Endothelial cell of umbilical vein (primary cell): ENCODE data around the gene DMRTC2. TPM values are rescaled to one million over a fixed set of nuclear protein-coding genes. Genes with fewer than 3 reads are reported as not detected.

Experiments used
- BruUV-seq: library from RNA; stranded (reverse); fragments of 400-500 nt; replicated peaks from 2 replicates; lab custom pipeline; 2021; lab: Mats Ljungman, UMichigan
- CTCF ChIA-PET: fragments of 300-600, 350-600 bp; sonication (Branson Sonifier 250); formaldehyde crosslinking; loops from one replicate; lab custom pipeline; 2021; ENCODE audit warnings: antibody characterized with exemption, inconsistent platforms; lab: Charles Lee
- POLR2A ChIA-PET: fragments of 300-600, 350-600 bp; sonication (Branson Sonifier 250); formaldehyde crosslinking; loops from one replicate; lab custom pipeline; 2021; ENCODE audit warnings: antibody characterized with exemption, inconsistent platforms; lab: Charles Lee
- DNase-seq: peaks from one replicate; pipeline ENCODE4 v3.0.0-alpha.2; 2011; ENCODE audit warnings: low read depth, low spot score
- FAIRE-seq: peaks from 2 replicates; lab custom pipeline; 2011; peaks lifted over from hg19 to GRCh38; lab: Jason Lieb, UNC
- H2AFZ ChIP-seq: 2 replicates; pipeline ENCODE4 v1.6.0; 2012; ENCODE audit warnings: low read depth, low read length, control low read depth, inconsistent platforms
- H3K27ac ChIP-seq: 2 replicates; pipeline ENCODE4 v1.5.1; 2011; ENCODE audit warnings: low read depth, mild to moderate bottlenecking, control low read depth, low read length, moderate library complexity; ENCODE audit not compliant: insufficient read depth
- H3K27me3 ChIP-seq, 2 experiments: 2 replicates each; pipeline versions ENCODE4 v1.6.0 to v1.6.1; 2011; ENCODE audit warnings: low read length in 2 of 2, mixed read lengths in 1 of 2; ENCODE audit not compliant: control insufficient read depth in 2 of 2, insufficient read depth in 2 of 2
- H3K36me3 ChIP-seq, 2 experiments: 2 replicates in 1 of 2; 3 replicates in 1 of 2; pipeline ENCODE4 v1.5.1; 2011; ENCODE audit warnings: low read length in 2 of 2, mild to moderate bottlenecking in 1 of 2, moderate library complexity in 1 of 2; ENCODE audit not compliant: control insufficient read depth in 2 of 2, insufficient read depth in 2 of 2; ENCODE audit errors: extremely low read depth in 1 of 2
- H3K4me1 ChIP-seq: 3 replicates; pipeline ENCODE4 v1.5.1; 2011; ENCODE audit warnings: mild to moderate bottlenecking, low read length; ENCODE audit not compliant: control insufficient read depth, insufficient read depth; ENCODE audit errors: extremely low read depth
- H3K4me2 ChIP-seq: 2 replicates; pipeline ENCODE4 v1.6.1; 2011; ENCODE audit warnings: low read length, control low read depth, mixed read lengths; ENCODE audit not compliant: insufficient read depth
- H3K4me3 ChIP-seq, 3 experiments: fragments of 200-600 bp in 1 of 3; sonication (generic), shearing (Covaris generic) in 1 of 3; replicated peaks in 1 of 3; 2 replicates each; pipeline ENCODE4 v1.5.1; 2011 to 2016; ENCODE audit warnings: control low read depth in 3 of 3, low read length in 3 of 3, mild to moderate bottlenecking in 2 of 3, inconsistent platforms in 1 of 3, low read depth in 1 of 3, moderate library complexity in 1 of 3; ENCODE audit not compliant: insufficient read depth in 1 of 3
- H3K79me2 ChIP-seq: 2 replicates; pipeline ENCODE4 v1.6.0; 2012; ENCODE audit warnings: low read length, inconsistent platforms; ENCODE audit not compliant: control insufficient read depth, insufficient read depth
- H3K9ac ChIP-seq: replicated peaks from 2 replicates; pipeline ENCODE3; 2011; ENCODE audit warnings: low read length, control low read depth; ENCODE audit not compliant: insufficient read depth; ENCODE audit errors: extremely low read depth
- H3K9me1 ChIP-seq: replicated peaks from 3 replicates; pipeline ENCODE4 v1.6.0; 2011; ENCODE audit warnings: mild to moderate bottlenecking, low read length; ENCODE audit not compliant: control insufficient read depth, insufficient read depth; ENCODE audit errors: extremely low read depth
- H3K9me3 ChIP-seq: replicated peaks from 2 replicates; pipeline ENCODE4 v1.5.1; 2012; ENCODE audit warnings: low read length, inconsistent platforms; ENCODE audit not compliant: control insufficient read depth, insufficient read depth
- H4K20me1 ChIP-seq: replicated peaks from 2 replicates; pipeline ENCODE3; 2011; ENCODE audit warnings: mild to moderate bottlenecking, low read length; ENCODE audit not compliant: control insufficient read depth, insufficient read depth; ENCODE audit errors: extremely low read depth
- EZH2 ChIP-seq: IDR thresholded peaks from 2 replicates; pipeline ENCODE4 v1.6.1; 2012; ENCODE audit warnings: borderline replicate concordance, low read depth, mild to moderate bottlenecking, moderate library complexity, low read length, inconsistent platforms; ENCODE audit not compliant: severe bottlenecking
- FOS ChIP-seq: IDR thresholded peaks from 2 replicates; pipeline ENCODE4 v1.6.1; 2011; ENCODE audit warnings: mild to moderate bottlenecking, low read length, moderate library complexity, borderline replicate concordance; ENCODE audit not compliant: insufficient read depth
- GATA2 ChIP-seq: IDR thresholded peaks from 2 replicates; pipeline ENCODE4 v1.7.0; 2011; ENCODE audit warnings: low read depth, mild to moderate bottlenecking, moderate library complexity, mixed read lengths, low read length; ENCODE audit not compliant: insufficient read length, insufficient read depth
- JUN ChIP-seq: IDR thresholded peaks from 2 replicates; pipeline ENCODE4 v1.6.1; 2011; ENCODE audit warnings: borderline replicate concordance, low read depth; ENCODE audit not compliant: insufficient read length, insufficient read depth
- MYC ChIP-seq: IDR thresholded peaks from one replicate; pipeline ENCODE4 v1.6.1; 2011; ENCODE audit warnings: mild to moderate bottlenecking, low read depth, low read length
- POLR2A ChIP-seq: IDR thresholded peaks from 2 replicates; pipeline ENCODE4 v1.6.1; 2012; ENCODE audit warnings: low read depth, mild to moderate bottlenecking, control low read depth, low read length
- POLR2AphosphoS5 ChIP-seq: IDR thresholded peaks from 2 replicates; pipeline ENCODE4 v1.6.1; 2012; ENCODE audit warnings: low read depth, mild to moderate bottlenecking, control low read depth, low read length, moderate library complexity; ENCODE audit not compliant: insufficient read depth
- dilution Hi-C: fragments of 300-500 bp; cut with MboI; formaldehyde crosslinking; loops from one replicate; pipeline ENCODE4 v1.15.0; 2019; ENCODE audit warnings: low sequenced_read_pairs; ENCODE audit not compliant: extremely low pct_ligation_motif_present
- intact Hi-C: fragments of 100-400 bp; cut with micrococcal nuclease; formaldehyde crosslinking; loops from one replicate; pipeline ENCODE4 v1.10.0; 2022
- polyA plus RNA-seq, 4 experiments: library from polyadenylated mRNA; depleted of rRNA in 3 of 4; stranded (reverse) in 3 of 4; unstranded in 1 of 4; fragments of >200 nt; gene quantifications; 2 replicates each; pipeline versions ENCODE4 v1.2.1 to v1.2.3, GENCODE V29; 2011 to 2012; ENCODE audit warnings: missing spikeins in 1 of 4
- total RNA-seq: library from RNA; stranded (reverse); gene quantifications from 2 replicates; pipeline ENCODE4 v1.2.3, GENCODE V29; 2021
- TF ChIP-seq, protein P1 (sequence below): IDR thresholded peaks from 2 replicates; pipeline ENCODE4 v1.6.1; 2011; ENCODE audit not compliant: insufficient read depth, insufficient read length
- TF ChIP-seq, protein P2 (sequence below), 2 donors: IDR thresholded peaks; 1 replicate in 1 of 2; 2 replicates in 1 of 2; pipeline ENCODE4 v1.5.1; 2011; ENCODE audit warnings: low read length in 2 of 2, mild to moderate bottlenecking in 2 of 2, moderate library complexity in 2 of 2, control low read depth in 1 of 2, inconsistent platforms in 1 of 2, low read depth in 1 of 2; ENCODE audit not compliant: insufficient read depth in 1 of 2; ENCODE audit errors: extremely low read depth in 1 of 2

Gene DMRTC2
- total and polyA plus RNA-seq, 2 donors (not counting 3 experiments of a cell fraction or from before 2014, with no cell fraction given), result not detected

DNA sequence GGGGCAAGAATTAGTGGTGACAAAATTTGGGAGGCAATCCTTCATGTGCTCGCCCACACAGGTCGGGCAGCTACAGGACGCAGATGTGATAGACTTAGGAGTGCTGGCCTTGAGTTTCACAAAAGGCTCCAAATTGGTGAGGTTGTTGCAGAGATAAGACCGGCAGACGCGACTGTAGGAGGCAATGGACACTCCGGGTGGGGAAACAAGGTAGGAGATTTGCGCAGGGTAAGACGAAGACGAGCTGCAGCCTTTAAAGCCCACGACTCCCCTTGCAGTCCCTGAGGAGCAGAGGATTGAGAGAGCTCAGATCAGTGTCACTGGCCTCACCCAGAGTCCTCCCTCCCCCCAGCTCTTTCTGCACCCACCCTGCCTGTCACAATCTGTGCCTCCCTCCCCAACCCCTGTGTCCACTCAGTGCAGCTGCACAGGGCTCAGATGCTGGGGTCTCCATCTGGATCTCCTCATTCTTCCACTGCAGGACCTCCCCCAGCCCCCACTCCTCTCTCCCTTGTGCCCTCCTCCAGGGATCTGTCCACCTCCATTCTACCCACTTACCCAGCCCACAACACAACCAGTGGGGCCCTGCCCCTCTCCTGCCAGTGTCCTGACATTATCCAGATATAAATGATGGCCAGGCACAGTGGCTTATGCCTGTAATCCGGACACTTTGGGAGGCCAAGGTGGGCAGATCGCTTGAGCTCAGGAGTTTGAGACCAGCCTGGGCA is 6.7 kb upstream of the DMRTC2 start:
- no TSS peak for BruUV-seq
- Histone ChIP-seq H3K9me1 (no peaks in the 10 kb centered on the region), H3K27me3 (peaks cover 0 to 2% of the 10 kb centered on the region in 2 experiments), H3K4me1 (no peaks in the 10 kb centered on the region), H3K4me2 (no peak overlapping the region), H3K9me3 (no peaks in the 10 kb centered on the region), H2AFZ (no peak overlapping the region), H3K4me3 (no peak overlapping the region), H3K79me2 (no peaks in the 10 kb centered on the region), H3K9ac (no peak overlapping the region), H4K20me1 (no peaks in the 10 kb centered on the region), H3K27ac (no peak overlapping the region), H3K36me3 (no peaks in the 10 kb centered on the region)
- DNase-seq, result no peak
- ChIA-PET POLR2A (no interaction called here), CTCF (interaction anchor here (0.9 to 1.1 kb wide), 3 partner anchors 11 to 85 kb away, joined by 3 read pairs; no protein-coding TSS in a partner anchor)
- intact Hi-C loops (loop anchor here (5.0 kb wide), 1 partner anchor 46 kb away; no protein-coding TSS in a partner anchor), dilution Hi-C loops (no loop called here)
- TF ChIP-seq EZH2, result no peak
- no peak for TF ChIP-seq MYC
- TF ChIP-seq GATA2, result no peak
- TF ChIP-seq, protein P1, sequence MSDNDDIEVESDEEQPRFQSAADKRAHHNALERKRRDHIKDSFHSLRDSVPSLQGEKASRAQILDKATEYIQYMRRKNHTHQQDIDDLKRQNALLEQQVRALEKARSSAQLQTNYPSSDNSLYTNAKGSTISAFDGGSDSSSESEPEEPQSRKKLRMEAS, result no peak
- TF ChIP-seq POLR2A, result no peak
- TF ChIP-seq, protein P2, sequence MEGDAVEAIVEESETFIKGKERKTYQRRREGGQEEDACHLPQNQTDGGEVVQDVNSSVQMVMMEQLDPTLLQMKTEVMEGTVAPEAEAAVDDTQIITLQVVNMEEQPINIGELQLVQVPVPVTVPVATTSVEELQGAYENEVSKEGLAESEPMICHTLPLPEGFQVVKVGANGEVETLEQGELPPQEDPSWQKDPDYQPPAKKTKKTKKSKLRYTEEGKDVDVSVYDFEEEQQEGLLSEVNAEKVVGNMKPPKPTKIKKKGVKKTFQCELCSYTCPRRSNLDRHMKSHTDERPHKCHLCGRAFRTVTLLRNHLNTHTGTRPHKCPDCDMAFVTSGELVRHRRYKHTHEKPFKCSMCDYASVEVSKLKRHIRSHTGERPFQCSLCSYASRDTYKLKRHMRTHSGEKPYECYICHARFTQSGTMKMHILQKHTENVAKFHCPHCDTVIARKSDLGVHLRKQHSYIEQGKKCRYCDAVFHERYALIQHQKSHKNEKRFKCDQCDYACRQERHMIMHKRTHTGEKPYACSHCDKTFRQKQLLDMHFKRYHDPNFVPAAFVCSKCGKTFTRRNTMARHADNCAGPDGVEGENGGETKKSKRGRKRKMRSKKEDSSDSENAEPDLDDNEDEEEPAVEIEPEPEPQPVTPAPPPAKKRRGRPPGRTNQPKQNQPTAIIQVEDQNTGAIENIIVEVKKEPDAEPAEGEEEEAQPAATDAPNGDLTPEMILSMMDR (IDR thresholded peaks at IDR 0.05; ENCODE audit: extremely low read depth in 1 of 2, insufficient read depth in 1 of 2, low read depth in 1 of 2, low read length in 2 of 2), result no peak
- TF ChIP-seq FOS, result no peak
- TF ChIP-seq JUN, result no peak
- TF ChIP-seq POLR2AphosphoS5, result no peak
- FAIRE-seq, result no peak
